DMS 273 (cell line): ENCODE measurements around the gene SREBF1.

Experiments
- DNase-seq: peaks from one replicate; lab custom pipeline; 2025; ENCODE audit not compliant: unreplicated experiment; lab: John Stamatoyannopoulos, UW

SREBF1 gene

GRCh38 chr17:17842111-17842876 lies 5.5 kb upstream of the SREBF1 start:
- no peak for DNase-seq

- DNase-seq: peak; percentile 26
These were observed 4.8 kb upstream of the SREBF1 start for GRCh38 chr17:17841601-17842025.

- peak; percentile 76 for DNase-seq
These were observed 4.2 kb upstream of the SREBF1 start for GRCh38 chr17:17840751-17841591.

- peak; percentile 93 for DNase-seq
These were observed 3.3 kb upstream of the SREBF1 start for GRCh38 chr17:17839791-17840707.

- DNase-seq: peak; percentile 54
These were observed 1.5 kb upstream of the SREBF1 start for GRCh38 chr17:17837966-17838962.

GRCh38 chr17:17837380-17837821 lies 615 bp upstream of the SREBF1 start:
- peak; percentile 53 for DNase-seq

- DNase-seq: peak; percentile 97
These were observed 452 bp downstream of the SREBF1 start for GRCh38 chr17:17836250-17836817.

- no peak for DNase-seq
These were observed 1.2 kb downstream of the SREBF1 start for GRCh38 chr17:17835415-17836249.

- DNase-seq: no peak
These were observed 1.8 kb downstream of the SREBF1 start for GRCh38 chr17:17834974-17835373.

GRCh38 chr17:17833658-17834357 lies 3.0 kb downstream of the SREBF1 start:
- no peak for DNase-seq

GRCh38 chr17:17832032-17832363 lies 4.8 kb downstream of the SREBF1 start:
- no peak for DNase-seq

GRCh38 chr17:17831208-17832031 lies 5.4 kb downstream of the SREBF1 start:
- no peak for DNase-seq

- no peak for DNase-seq
These were observed 6.0 kb downstream of the SREBF1 start for GRCh38 chr17:17830740-17831207.

GRCh38 chr17:17830269-17830567 lies 6.6 kb downstream of the SREBF1 start:
- DNase-seq: no peak

GRCh38 chr17:17827826-17828621 lies 8.8 kb downstream of the SREBF1 start:
- DNase-seq: no peak

GRCh38 chr17:17826942-17827785 lies 9.6 kb downstream of the SREBF1 start:
- no peak for DNase-seq
